Type B pancreatic cell (in vitro differentiated cells): ENCODE measurements around the gene TAL1. TPM values are rescaled to one million over a fixed set of nuclear protein-coding genes. Genes with fewer than 3 reads are reported as not detected.

Experiments used
- DNase-seq: peaks from one replicate; pipeline ENCODE4 v3.0.0; 2021; ENCODE audit warnings: mixed read lengths; ENCODE audit not compliant: unreplicated experiment; ENCODE audit errors: extremely low spot score
- H3K27ac Mint-ChIP-seq: 2 replicates; pipeline ENCODE4 v1.8.0; 2021; ENCODE audit warnings: mild to moderate bottlenecking, mixed read lengths
- H3K27me3 Mint-ChIP-seq: 2 replicates; pipeline ENCODE4 v1.8.0; 2021; ENCODE audit warnings: mixed read lengths
- H3K36me3 Mint-ChIP-seq: 2 replicates; pipeline ENCODE4 v1.8.0; 2021; ENCODE audit warnings: mixed read lengths
- H3K4me1 Mint-ChIP-seq: one replicate; pipeline ENCODE4 v1.8.0; 2021; ENCODE audit warnings: mixed read lengths; ENCODE audit not compliant: unreplicated experiment
- H3K4me3 Mint-ChIP-seq: 2 replicates; pipeline ENCODE4 v1.8.0; 2021; ENCODE audit warnings: mild to moderate bottlenecking, mixed read lengths
- H3K9me3 Mint-ChIP-seq: 2 replicates; pipeline ENCODE4 v1.8.0; 2021; ENCODE audit warnings: mixed read lengths
- total RNA-seq: library from RNA; stranded (reverse); gene quantifications from 2 replicates; pipeline ENCODE4 v1.2.1, GENCODE V29; 2021; ENCODE audit warnings: low replicate concordance
- TF ChIP-seq, protein P1 (sequence below): fragments of 200-600 bp; sonication (generic); conservative IDR thresholded peaks from 2 replicates; pipeline ENCODE4 v1.5.0; 2021; ENCODE audit warnings: antibody characterized with exemption, mild to moderate bottlenecking

Gene TAL1
- total RNA-seq, 1 donor from 2014 or later: not detected

DNA sequence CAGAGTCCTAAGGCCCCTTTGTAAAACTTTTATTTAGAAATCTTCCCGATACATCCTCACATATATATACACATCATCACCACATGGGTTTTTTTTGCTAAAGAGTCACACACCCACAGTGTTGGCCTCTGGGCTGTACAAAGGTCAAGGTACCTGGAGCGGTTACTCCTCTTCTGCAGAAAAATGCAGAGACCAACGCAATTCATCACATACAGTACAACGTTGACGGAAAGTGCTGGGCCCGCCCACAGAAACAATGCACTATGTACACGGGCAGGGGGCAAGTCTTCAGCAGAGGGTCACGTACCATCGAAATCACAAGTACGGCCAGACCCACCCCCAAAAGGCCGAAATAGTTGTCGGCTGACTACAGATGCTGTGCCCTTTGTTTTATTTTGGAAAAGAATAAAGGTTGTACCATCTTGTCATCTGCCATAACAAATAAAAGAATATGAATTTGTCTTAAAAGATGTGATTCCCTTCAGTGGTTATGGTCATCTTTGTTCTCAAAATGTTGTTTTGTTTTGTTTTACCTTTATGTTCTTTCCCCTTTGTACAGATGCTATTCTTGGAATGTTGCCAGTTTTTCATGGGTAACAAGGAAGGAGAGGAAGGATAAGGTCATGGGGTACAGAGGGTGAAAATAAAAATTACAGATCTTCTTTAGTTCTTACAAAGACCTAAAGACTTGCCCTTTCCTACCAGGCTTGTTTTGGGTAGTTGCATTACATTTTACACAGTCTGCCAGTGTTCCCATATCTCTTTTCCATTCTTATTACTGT, 15.6 kb downstream of the TAL1 start:
- no peak for DNase-seq
- H3K4me1 Mint-ChIP-seq: peaks cover 8% of the 10 kb centered on the region
- no peaks in the 10 kb centered on the region for H3K36me3 Mint-ChIP-seq
- peaks cover 15% of the 10 kb centered on the region for H3K27me3 Mint-ChIP-seq
- no peaks in the 10 kb centered on the region for H3K9me3 Mint-ChIP-seq
- no peak overlapping the region for H3K4me3 Mint-ChIP-seq
- TF ChIP-seq, protein P1, sequence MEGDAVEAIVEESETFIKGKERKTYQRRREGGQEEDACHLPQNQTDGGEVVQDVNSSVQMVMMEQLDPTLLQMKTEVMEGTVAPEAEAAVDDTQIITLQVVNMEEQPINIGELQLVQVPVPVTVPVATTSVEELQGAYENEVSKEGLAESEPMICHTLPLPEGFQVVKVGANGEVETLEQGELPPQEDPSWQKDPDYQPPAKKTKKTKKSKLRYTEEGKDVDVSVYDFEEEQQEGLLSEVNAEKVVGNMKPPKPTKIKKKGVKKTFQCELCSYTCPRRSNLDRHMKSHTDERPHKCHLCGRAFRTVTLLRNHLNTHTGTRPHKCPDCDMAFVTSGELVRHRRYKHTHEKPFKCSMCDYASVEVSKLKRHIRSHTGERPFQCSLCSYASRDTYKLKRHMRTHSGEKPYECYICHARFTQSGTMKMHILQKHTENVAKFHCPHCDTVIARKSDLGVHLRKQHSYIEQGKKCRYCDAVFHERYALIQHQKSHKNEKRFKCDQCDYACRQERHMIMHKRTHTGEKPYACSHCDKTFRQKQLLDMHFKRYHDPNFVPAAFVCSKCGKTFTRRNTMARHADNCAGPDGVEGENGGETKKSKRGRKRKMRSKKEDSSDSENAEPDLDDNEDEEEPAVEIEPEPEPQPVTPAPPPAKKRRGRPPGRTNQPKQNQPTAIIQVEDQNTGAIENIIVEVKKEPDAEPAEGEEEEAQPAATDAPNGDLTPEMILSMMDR: no peak
- H3K27ac Mint-ChIP-seq: peak overlapping the region; percentile 62

DNA sequence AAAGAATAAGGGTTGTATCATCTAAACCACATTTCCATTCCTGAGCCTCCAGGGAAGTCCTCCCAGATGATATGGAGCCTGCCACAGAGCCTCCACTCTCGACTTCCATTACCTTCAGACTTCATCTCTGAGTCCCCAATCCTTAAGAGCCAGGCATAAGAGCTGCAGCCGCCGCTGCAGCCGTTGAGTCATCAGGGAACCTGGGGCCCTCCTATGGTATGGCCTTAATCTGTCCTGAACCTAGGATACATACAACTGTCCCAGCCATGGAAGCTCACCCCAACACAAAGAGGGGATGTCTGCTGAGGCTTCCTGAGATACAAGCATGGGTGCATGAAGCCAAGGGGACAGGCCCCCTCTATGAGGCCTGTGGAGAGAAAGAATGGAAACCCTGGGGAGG, 16.3 kb downstream of the TAL1 start:
- TF ChIP-seq, protein P1: no peak
- Mint-ChIP-seq H3K36me3 (no peaks in the 10 kb centered on the region), H3K4me3 (no peak overlapping the region), H3K27me3 (peaks cover 20% of the 10 kb centered on the region), H3K4me1 (peaks cover 8% of the 10 kb centered on the region), H3K27ac (no peak overlapping the region), H3K9me3 (no peaks in the 10 kb centered on the region)
- no peak for DNase-seq

- H3K4me3 Mint-ChIP-seq: no peak overlapping the region
- no peaks in the 10 kb centered on the region for H3K9me3 Mint-ChIP-seq
- H3K36me3 Mint-ChIP-seq: no peaks in the 10 kb centered on the region
- DNase-seq: no peak
- H3K4me1 Mint-ChIP-seq: peaks cover 8% of the 10 kb centered on the region
- H3K27me3 Mint-ChIP-seq: peaks cover 32% of the 10 kb centered on the region
- TF ChIP-seq, protein P1: no peak
- no peak overlapping the region for H3K27ac Mint-ChIP-seq
Observed at GRCh38 chr1:47214549-47214948, 17.5 kb downstream of the TAL1 start.

DNA sequence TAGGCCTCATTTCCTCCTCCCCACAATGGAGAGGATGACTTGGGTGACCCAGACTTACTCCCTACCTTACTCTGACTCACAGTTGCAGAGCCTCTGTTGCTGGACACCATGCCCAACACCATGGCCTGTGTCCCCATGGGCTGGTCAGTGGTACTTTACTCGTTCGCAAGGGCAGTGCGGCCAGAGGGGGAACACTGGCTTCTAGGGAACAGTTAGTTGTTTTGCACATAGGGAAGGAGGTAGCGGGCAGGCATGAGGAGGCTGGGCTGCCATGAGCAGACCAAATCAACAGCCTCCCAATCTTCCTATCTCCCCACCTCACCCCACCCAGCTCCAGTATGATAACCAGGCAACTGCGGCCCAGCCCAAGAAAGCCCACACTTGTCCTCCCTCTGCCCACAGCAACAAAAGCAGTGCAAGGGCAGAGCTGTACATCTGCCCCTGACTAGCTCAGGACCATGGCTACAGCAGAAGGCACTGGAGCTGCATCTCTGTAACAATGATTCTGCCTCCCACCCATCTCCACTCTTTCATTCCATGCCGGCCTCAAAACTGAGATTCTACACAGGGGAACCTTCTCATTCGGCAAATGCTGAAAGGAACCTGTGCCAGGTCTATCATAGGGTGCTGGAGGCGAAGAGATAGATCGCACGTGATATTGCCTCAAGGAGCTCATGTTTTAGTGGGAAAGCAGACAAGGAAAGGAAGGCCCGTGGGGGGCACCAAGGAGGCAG, 18.6 kb downstream of the TAL1 start:
- Mint-ChIP-seq H3K9me3 (no peaks in the 10 kb centered on the region), H3K27me3 (peaks cover 34% of the 10 kb centered on the region), H3K36me3 (no peaks in the 10 kb centered on the region), H3K4me1 (peaks cover 8% of the 10 kb centered on the region), H3K27ac (no peak overlapping the region), H3K4me3 (no peak overlapping the region)
- DNase-seq: no peak
- TF ChIP-seq, protein P1: no peak

DNA sequence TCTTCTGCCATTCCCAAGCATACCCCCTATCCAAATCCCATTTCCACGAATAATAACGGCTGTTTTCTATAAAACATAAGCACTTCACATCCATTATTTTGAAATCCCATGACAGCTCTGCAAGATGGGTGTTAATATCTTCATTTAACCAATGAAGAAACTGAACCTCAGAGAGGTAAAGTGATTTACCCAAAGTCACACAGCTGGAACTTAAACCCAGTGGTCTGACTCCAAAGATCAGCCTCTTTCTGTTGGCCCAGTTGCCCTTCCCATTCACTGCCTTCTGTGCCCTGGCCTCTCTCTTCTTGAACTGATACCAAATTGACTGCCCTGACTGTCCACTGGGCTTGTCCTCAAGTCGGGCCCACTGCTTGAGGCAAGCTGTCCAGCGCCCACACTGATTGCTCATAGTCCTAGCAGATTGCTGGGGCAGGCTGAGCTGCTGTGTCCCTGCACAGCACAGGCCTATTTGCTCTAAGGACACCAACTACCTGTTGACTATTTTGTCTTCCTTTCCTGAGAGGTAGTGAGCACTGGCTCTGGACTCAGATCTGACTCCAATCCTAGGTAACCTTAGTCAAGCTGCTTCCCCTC, 19.3 kb downstream of the TAL1 start:
- Mint-ChIP-seq H3K4me3 (no peak overlapping the region), H3K9me3 (no peaks in the 10 kb centered on the region), H3K4me1 (peaks cover 8% of the 10 kb centered on the region), H3K36me3 (no peaks in the 10 kb centered on the region), H3K27ac (no peak overlapping the region), H3K27me3 (peaks cover 40% of the 10 kb centered on the region)
- no peak for DNase-seq
- TF ChIP-seq, protein P1: no peak
